ENCODE measurements around the gene HDAC9. TPM values are rescaled to one million over a fixed set of nuclear protein-coding genes. Genes with fewer than 3 reads are reported as not detected.
A peak's percentile ranks its signal among the peaks of the same experiment; 100 is the strongest.

Gene HDAC9
- total RNA-seq, 1 donor from 2014 or later: 3.6 TPM

DNA sequence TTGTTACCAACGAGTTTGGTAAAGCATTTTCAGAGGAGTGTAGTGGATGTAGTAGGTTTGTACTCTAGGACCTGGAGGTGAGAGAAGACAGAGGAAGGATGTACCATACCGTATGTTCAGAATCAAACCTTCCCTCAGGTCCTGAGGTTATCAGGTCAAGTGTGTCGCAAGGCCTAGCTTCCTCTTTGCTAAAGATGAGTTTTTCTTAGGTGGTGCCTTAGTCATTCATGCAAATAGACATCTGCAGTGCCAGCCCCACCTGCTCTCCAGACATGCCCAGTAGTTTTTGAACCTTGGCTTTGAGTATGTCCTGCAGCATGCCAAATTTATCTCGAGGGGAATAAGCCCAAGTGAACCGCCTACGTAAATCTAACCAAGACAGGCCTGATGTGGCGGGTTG is 71.3 kb downstream of the HDAC9 start:
- Mint-ChIP-seq H3K4me1 (ENCODE audit: low read depth) (peaks cover 6% of the 10 kb centered on the region), H3K4me3 (ENCODE audit: low read depth) (no peak overlapping the region), H3K9me3 (ENCODE audit: low read depth) (no peaks in the 10 kb centered on the region), H3K27me3 (no peaks in the 10 kb centered on the region), H3K36me3 (ENCODE audit: insufficient read depth) (no peaks in the 10 kb centered on the region), H3K27ac (no peak overlapping the region)
- DNase-seq (ENCODE audit: low spot score, unreplicated experiment): no peak
- TF ChIP-seq, protein P1, sequence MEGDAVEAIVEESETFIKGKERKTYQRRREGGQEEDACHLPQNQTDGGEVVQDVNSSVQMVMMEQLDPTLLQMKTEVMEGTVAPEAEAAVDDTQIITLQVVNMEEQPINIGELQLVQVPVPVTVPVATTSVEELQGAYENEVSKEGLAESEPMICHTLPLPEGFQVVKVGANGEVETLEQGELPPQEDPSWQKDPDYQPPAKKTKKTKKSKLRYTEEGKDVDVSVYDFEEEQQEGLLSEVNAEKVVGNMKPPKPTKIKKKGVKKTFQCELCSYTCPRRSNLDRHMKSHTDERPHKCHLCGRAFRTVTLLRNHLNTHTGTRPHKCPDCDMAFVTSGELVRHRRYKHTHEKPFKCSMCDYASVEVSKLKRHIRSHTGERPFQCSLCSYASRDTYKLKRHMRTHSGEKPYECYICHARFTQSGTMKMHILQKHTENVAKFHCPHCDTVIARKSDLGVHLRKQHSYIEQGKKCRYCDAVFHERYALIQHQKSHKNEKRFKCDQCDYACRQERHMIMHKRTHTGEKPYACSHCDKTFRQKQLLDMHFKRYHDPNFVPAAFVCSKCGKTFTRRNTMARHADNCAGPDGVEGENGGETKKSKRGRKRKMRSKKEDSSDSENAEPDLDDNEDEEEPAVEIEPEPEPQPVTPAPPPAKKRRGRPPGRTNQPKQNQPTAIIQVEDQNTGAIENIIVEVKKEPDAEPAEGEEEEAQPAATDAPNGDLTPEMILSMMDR (IDR thresholded peaks at IDR 0.05; ENCODE audit: unreplicated experiment): no peak

GRCh38 chr7:18570441-18570840 is 74.9 kb downstream of the HDAC9 start:
- no peak for DNase-seq (ENCODE audit: low spot score, unreplicated experiment)
- H3K27ac Mint-ChIP-seq: no peak overlapping the region
- TF ChIP-seq, protein P1 (IDR thresholded peaks at IDR 0.05; ENCODE audit: unreplicated experiment): no peak
- no peaks in the 10 kb centered on the region for H3K27me3 Mint-ChIP-seq
- H3K4me3 Mint-ChIP-seq (ENCODE audit: low read depth): no peak overlapping the region
- peaks cover 6% of the 10 kb centered on the region for H3K4me1 Mint-ChIP-seq (ENCODE audit: low read depth)
- no peaks in the 10 kb centered on the region for H3K9me3 Mint-ChIP-seq (ENCODE audit: low read depth)
- H3K36me3 Mint-ChIP-seq (ENCODE audit: insufficient read depth): no peaks in the 10 kb centered on the region

DNA sequence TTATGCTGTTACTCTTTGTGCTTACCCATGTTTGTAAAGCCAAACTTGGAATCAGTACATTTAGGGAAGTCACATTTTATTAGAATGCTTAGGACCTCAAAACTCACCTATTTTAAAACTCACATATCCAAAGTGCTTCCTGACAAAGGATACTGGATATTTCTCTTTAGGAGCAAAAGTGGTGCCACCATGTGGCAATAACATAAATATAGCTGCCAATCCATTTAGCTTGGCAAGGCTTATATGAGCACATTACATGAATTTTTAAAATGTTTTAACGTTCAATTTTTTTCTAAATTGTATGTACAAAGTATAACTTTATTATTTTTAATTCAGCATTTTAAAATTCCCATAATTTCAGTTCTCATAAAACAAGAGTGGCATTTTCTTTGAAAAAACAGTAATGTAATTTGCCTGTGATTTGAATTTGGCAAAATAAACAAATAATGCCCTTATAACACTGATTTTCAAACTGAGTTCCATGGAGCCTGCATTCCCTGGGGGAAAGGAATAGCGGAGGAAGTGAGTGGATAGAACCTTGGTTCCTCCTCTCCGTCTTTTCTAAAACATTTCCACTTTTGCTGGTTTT is 75.4 kb downstream of the HDAC9 start:
- no peak for DNase-seq (ENCODE audit: low spot score, unreplicated experiment)
- H3K27me3 Mint-ChIP-seq: no peaks in the 10 kb centered on the region
- H3K4me3 Mint-ChIP-seq (ENCODE audit: low read depth): no peak overlapping the region
- no peak overlapping the region for H3K27ac Mint-ChIP-seq
- no peaks in the 10 kb centered on the region for H3K9me3 Mint-ChIP-seq (ENCODE audit: low read depth)
- H3K4me1 Mint-ChIP-seq (ENCODE audit: low read depth): peaks cover 5% of the 10 kb centered on the region
- H3K36me3 Mint-ChIP-seq (ENCODE audit: insufficient read depth): no peaks in the 10 kb centered on the region
- TF ChIP-seq, protein P1 (IDR thresholded peaks at IDR 0.05; ENCODE audit: unreplicated experiment): peak; percentile 47

GRCh38 chr7:18572154-18572553 is 76.6 kb downstream of the HDAC9 start:
- Mint-ChIP-seq H3K36me3 (ENCODE audit: insufficient read depth) (no peaks in the 10 kb centered on the region), H3K27ac (no peak overlapping the region), H3K9me3 (ENCODE audit: low read depth) (no peaks in the 10 kb centered on the region), H3K27me3 (no peaks in the 10 kb centered on the region), H3K4me1 (ENCODE audit: low read depth) (peaks cover under 1% of the 10 kb centered on the region), H3K4me3 (ENCODE audit: low read depth) (no peak overlapping the region)
- DNase-seq (ENCODE audit: low spot score, unreplicated experiment): no peak
- TF ChIP-seq, protein P1 (IDR thresholded peaks at IDR 0.05; ENCODE audit: unreplicated experiment): no peak

DNA sequence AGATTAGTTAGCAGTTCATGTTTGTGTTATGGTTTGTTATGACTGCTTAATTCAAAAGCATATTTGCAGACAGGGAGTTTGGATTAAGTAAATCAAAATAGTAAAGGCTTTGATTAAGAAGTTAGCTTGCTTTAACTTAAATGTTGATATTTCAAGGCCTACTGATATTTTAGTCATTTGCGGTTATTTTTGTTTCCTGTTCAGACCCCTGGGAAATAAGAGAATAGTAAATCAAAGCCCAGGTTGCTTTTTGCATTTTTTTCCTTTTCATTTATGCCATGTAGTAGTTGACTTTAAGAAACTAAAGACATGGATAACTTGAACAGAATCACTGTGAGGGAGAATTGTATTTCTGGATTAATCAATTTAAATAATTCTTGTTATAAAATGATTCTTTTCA is 77.3 kb downstream of the HDAC9 start:
- no peak for DNase-seq (ENCODE audit: low spot score, unreplicated experiment)
- TF ChIP-seq, protein P1 (IDR thresholded peaks at IDR 0.05; ENCODE audit: unreplicated experiment): no peak
- H3K4me1 Mint-ChIP-seq (ENCODE audit: low read depth): peaks cover 2% of the 10 kb centered on the region
- H3K27ac Mint-ChIP-seq: no peak overlapping the region
- H3K36me3 Mint-ChIP-seq (ENCODE audit: insufficient read depth): no peaks in the 10 kb centered on the region
- H3K4me3 Mint-ChIP-seq (ENCODE audit: low read depth): no peak overlapping the region
- H3K27me3 Mint-ChIP-seq: no peaks in the 10 kb centered on the region
- H3K9me3 Mint-ChIP-seq (ENCODE audit: low read depth): no peaks in the 10 kb centered on the region

Measured in progenitor cell of endocrine pancreas (in vitro differentiated cells).